CD4-positive, alpha-beta T cell treated with Interleukin-15 for 1 hour (primary cell): ENCODE results near the gene QPRT.
A peak's percentile ranks its signal among the peaks of the same experiment; 100 is the strongest.
"Not testable (repeated sequence)": the region's sequence is repeated elsewhere in the genome, so short reads cannot be mapped to it uniquely, and the experiment has no call there.

ENCODE experiments used
- DNase-seq: peaks from one replicate; pipeline ENCODE4 v3.0.0-alpha.2; 2020

Gene QPRT

GRCh38 chr16:29678691-29679267, at the start of gene QPRT:
QPRT (plus strand) TSS chr16:29679180; CDS start chr16:29679198, 18 bp downstream.
- no peak for DNase-seq

- DNase-seq, result not testable (repeated sequence)
These were observed 49.7 kb upstream of the QPRT start for GRCh38 chr16:29629318-29629717.

- DNase-seq, result not testable (repeated sequence)
These were observed 47.3 kb upstream of the QPRT start for GRCh38 chr16:29631658-29632057.

GRCh38 chr16:29635902-29636301, 43.1 kb upstream of the QPRT start:
- not testable (repeated sequence) for DNase-seq

- DNase-seq, result not testable (repeated sequence)
These were observed 42.6 kb upstream of the QPRT start for GRCh38 chr16:29636368-29636767.

- not testable (repeated sequence) for DNase-seq
These were observed 40.2 kb upstream of the QPRT start for GRCh38 chr16:29638751-29639150.

GRCh38 chr16:29641561-29641960, 37.4 kb upstream of the QPRT start:
- DNase-seq, result no peak

- DNase-seq, result no peak
These were observed 35.4 kb upstream of the QPRT start for GRCh38 chr16:29643596-29643995.

- DNase-seq, result no peak
These were observed 34.6 kb upstream of the QPRT start for GRCh38 chr16:29644338-29644857.

GRCh38 chr16:29644973-29645693, 33.8 kb upstream of the QPRT start:
- DNase-seq, result no peak

- peak; percentile 28 for DNase-seq
These were observed 33.2 kb upstream of the QPRT start for GRCh38 chr16:29645694-29646187.

- DNase-seq, result no peak
These were observed 32.0 kb upstream of the QPRT start for GRCh38 chr16:29646947-29647346.

- no peak for DNase-seq
These were observed 29.1 kb upstream of the QPRT start for GRCh38 chr16:29649588-29650494.

- DNase-seq, result no peak
These were observed 28.2 kb upstream of the QPRT start for GRCh38 chr16:29650771-29651170.

- no peak for DNase-seq
These were observed 27.1 kb upstream of the QPRT start for GRCh38 chr16:29651774-29652349.

- DNase-seq, result peak; percentile 47
These were observed 25.5 kb upstream of the QPRT start for GRCh38 chr16:29653471-29653870.

- not testable (repeated sequence) for DNase-seq
These were observed 25.1 kb upstream of the QPRT start for GRCh38 chr16:29653890-29654289.

- DNase-seq, result no peak
These were observed 22.1 kb upstream of the QPRT start for GRCh38 chr16:29656688-29657523.

GRCh38 chr16:29658705-29659104, 20.3 kb upstream of the QPRT start:
- no peak for DNase-seq

GRCh38 chr16:29662000-29662728, 16.8 kb upstream of the QPRT start:
- no peak for DNase-seq

GRCh38 chr16:29662729-29663015, 16.3 kb upstream of the QPRT start:
- DNase-seq, result peak; percentile 32
